ENCODE results near the gene CBR1.

The CBR1 gene

DNA sequence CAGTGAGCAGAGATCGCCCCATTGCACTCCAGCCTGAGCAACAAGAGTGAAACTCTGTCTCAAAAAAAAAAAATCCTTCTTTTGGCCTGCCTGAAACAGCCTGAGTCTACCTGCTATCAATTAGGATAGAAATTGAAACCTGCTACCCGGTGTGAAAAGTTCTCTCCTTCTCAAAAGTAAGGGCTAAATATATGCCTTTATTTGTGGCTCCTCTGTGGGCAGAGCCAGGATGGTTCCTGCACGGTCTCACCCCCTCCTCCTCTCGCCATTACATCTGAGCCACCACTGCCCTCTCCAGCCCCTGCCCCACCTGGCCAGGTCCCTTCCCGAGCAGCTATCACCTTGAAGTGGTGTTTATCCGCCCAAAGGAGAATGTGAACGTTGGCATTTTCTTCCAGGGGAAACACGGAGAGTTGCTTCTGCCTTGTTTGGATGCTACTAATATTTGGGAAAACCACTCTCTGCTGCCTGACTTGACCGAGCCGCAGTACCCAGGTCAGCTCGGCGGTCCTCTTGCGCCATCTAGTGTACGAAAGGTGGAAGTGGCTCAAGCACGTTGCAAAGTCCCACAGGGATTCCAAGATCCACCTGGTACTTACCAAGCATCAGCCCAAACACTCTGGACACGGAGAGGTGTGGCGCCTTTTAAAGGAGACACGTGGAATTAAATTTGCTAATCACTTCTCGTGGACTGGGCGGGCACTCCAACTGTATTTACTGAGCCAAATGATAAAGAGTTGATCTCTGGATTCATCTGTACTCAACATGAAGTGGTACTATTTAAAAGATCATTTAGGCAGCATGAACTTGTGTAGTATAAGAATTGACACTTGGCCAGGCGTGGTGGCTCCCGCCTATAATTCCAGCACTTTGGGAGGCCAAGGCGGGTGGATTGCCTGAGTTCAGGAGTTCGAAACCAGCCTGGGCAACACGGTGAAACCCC is 41.4 kb upstream of the CBR1 start:
- in situ Hi-C loops (cut with HindIII; ENCODE audit: low sequenced_read_pairs): no loop called here
- TF ChIP-seq CTCF (IDR thresholded peaks at IDR 0.05; ENCODE audit: low read depth, low read length): peak; percentile 99
- H3K4me3 ChIP-seq (ENCODE audit: low read depth, low read length): no peak overlapping the region
- peak; percentile 72 for DNase-seq (ENCODE audit: low read depth, low spot score)

DNA sequence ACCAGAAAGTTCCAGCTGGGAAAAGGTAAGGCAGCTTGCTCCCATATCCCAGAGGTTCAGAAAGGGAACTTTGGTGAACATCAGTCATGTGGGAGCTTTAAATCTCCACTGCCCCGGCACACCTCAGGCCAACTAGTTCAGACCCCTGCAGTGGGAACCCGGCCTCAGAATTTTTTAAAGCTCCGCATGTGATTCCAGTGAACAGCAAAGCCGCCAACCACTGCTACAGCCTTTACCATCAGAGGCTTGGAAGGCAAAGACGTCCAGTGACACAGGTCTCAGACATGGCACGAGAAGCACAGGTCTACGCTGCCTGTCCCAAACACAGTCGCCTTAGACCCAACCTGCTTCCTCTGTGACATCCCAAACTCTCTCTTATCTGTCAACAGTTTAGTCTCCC is 40.5 kb upstream of the CBR1 start:
- no peak overlapping the region for H3K4me3 ChIP-seq (ENCODE audit: low read depth, low read length)
- no peak for DNase-seq (ENCODE audit: low read depth, low spot score)
- in situ Hi-C loops (cut with HindIII; ENCODE audit: low sequenced_read_pairs): no loop called here
- TF ChIP-seq CTCF (IDR thresholded peaks at IDR 0.05; ENCODE audit: low read depth, low read length): no peak

DNA sequence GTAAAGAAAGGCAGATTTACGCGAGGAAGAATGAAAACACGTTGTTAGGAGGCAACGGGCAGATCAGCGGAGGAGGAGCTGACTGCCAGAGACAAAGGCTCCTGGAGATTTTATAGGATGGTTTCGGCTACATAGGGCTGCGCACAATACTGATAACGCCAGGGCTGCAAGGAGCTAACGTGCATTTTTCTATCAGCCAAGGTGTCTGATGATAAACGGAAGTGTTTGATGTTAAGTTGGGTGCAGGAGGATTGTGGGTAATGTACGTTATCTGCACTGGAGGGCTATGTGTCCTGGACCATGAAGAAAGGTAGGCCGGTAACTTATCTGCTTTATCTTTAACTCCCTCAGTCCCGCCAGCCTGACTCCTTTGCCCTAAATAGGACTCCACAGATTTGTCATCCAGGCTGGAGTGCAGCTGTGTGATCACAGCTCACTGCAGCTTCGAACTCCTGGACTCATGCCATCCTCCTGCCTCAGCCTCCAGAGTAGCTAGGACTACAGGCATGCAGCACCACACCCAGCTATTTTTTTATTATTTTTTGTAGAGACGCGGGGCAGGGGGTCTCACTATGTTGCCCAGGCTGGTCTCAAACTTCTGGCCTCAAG is 39.1 kb upstream of the CBR1 start:
- DNase-seq (ENCODE audit: low read depth, low spot score): no peak
- no peak overlapping the region for H3K4me3 ChIP-seq (ENCODE audit: low read depth, low read length)
- TF ChIP-seq CTCF (IDR thresholded peaks at IDR 0.05; ENCODE audit: low read depth, low read length): no peak
- in situ Hi-C loops (cut with HindIII; ENCODE audit: low sequenced_read_pairs): no loop called here

- in situ Hi-C loops (cut with HindIII; ENCODE audit: low sequenced_read_pairs): no loop called here
- TF ChIP-seq CTCF (IDR thresholded peaks at IDR 0.05; ENCODE audit: low read depth, low read length): no peak
- DNase-seq (ENCODE audit: low read depth, low spot score): no peak
- H3K4me3 ChIP-seq (ENCODE audit: low read depth, low read length): no peak overlapping the region
These were observed 37.0 kb upstream of the CBR1 start for GRCh38 chr21:36032647-36033406.

- in situ Hi-C loops (cut with HindIII; ENCODE audit: low sequenced_read_pairs): no loop called here
These were observed 35.5 kb upstream of the CBR1 start for GRCh38 chr21:36034211-36034913.

More at GRCh38 chr21:36034211-36034913, 35.5 kb upstream of the CBR1 start:
- no peak overlapping the region for H3K4me3 ChIP-seq (ENCODE audit: low read depth, low read length)
- no peak for TF ChIP-seq CTCF (IDR thresholded peaks at IDR 0.05; ENCODE audit: low read depth, low read length)
- no peak for DNase-seq (ENCODE audit: low read depth, low spot score)

Data from astrocyte of the spinal cord (primary cell).